VCaP (cell line): ENCODE measurements around the gene MRTO4.
"Not testable (repeated sequence)": the region's sequence is repeated elsewhere in the genome, so short reads cannot be mapped to it uniquely, and the experiment has no call there.

Experiments used
- H3K27ac ChIP-seq: fragments of 450-650 bp; 2 replicates; pipeline ENCODE4 v1.5.1; 2017
- CTCF ChIP-seq: fragments of 450-650 bp; conservative IDR thresholded peaks from 2 replicates; pipeline ENCODE4 v1.5.1; 2017; ENCODE audit warnings: mild to moderate bottlenecking, moderate library complexity

Gene MRTO4

GRCh38 chr1:19272064-19272463 is 20.5 kb downstream of the MRTO4 start:
- TF ChIP-seq CTCF: no peak
- H3K27ac ChIP-seq: no peak overlapping the region

- H3K27ac ChIP-seq: no peak overlapping the region
- TF ChIP-seq CTCF: no peak
Measured at GRCh38 chr1:19273106-19273843, 21.7 kb downstream of the MRTO4 start.

GRCh38 chr1:19273844-19274531 is 22.4 kb downstream of the MRTO4 start:
- H3K27ac ChIP-seq: not testable (repeated sequence)

- H3K27ac ChIP-seq: no peak overlapping the region
- TF ChIP-seq CTCF: no peak
Measured at GRCh38 chr1:19274636-19275035, 23.0 kb downstream of the MRTO4 start.

GRCh38 chr1:19283891-19284290 is 32.3 kb downstream of the MRTO4 start:
- TF ChIP-seq CTCF: no peak
- no peak overlapping the region for H3K27ac ChIP-seq

GRCh38 chr1:19284881-19285280 is 33.3 kb downstream of the MRTO4 start:
- H3K27ac ChIP-seq: no peak overlapping the region

GRCh38 chr1:19285366-19285765 is 33.8 kb downstream of the MRTO4 start:
- H3K27ac ChIP-seq: not testable (repeated sequence)

More at GRCh38 chr1:19284881-19285280, 33.3 kb downstream of the MRTO4 start:
- TF ChIP-seq CTCF: no peak

- H3K27ac ChIP-seq: not testable (repeated sequence)
Measured at GRCh38 chr1:19285807-19286206, 34.2 kb downstream of the MRTO4 start.

- H3K27ac ChIP-seq: no peak overlapping the region
- TF ChIP-seq CTCF: no peak
Measured at GRCh38 chr1:19287436-19288185, 36.0 kb downstream of the MRTO4 start.

- H3K27ac ChIP-seq: peak within 1 kb of the TSS; percentile 26; the same call in 1 of the 2 replicates
Measured at GRCh38 chr1:19288324-19289241, 37.0 kb downstream of the MRTO4 start, which contains the start of gene AKR7A3. Gene AKR7A3, minus strand, starts transcription at chr1:19288770. Its CDS starts 61 bp downstream, at chr1:19288709.
